IMR-90 (cell line): ENCODE data around the gene MIA2. TPM values are rescaled to one million over a fixed set of nuclear protein-coding genes. Genes with fewer than 3 reads are reported as not detected.

ENCODE experiments used
- ATAC-seq: fragments of 200-7000 bp; cut with Tn5 transposase; 2 replicates; pipeline ENCODE4 v1.9.1; 2020; ENCODE audit warnings: low read depth, mild to moderate bottlenecking, moderate library complexity
- BruUV-seq: library from RNA; stranded (reverse); fragments of 400-500 nt; replicated peaks from 2 replicates; lab custom pipeline; 2021; lab: Mats Ljungman, UMichigan
- CTCF ChIA-PET: fragments of 300-600 bp; formaldehyde crosslinking; extraction: SDS; loops from one replicate; lab custom pipeline; 2021; ENCODE audit warnings: antibody characterized with exemption; lab: Yijun Ruan, JAX
- POLR2A ChIA-PET: fragments of 300-600 bp; sonication (Branson Sonifier 250); formaldehyde crosslinking; loops from one replicate; lab custom pipeline; 2022; ENCODE audit warnings: antibody characterized with exemption; ENCODE audit not compliant: unreplicated experiment; lab: Charles Lee
- DNase-seq: peaks from one replicate; pipeline ENCODE4 v3.0.0; 2013
- H2AFZ ChIP-seq: replicated peaks from 2 replicates; pipeline ENCODE3; 2013; ENCODE audit warnings: low read length, mild to moderate bottlenecking; ENCODE audit not compliant: poor library complexity
- H2AK5ac ChIP-seq: 2 replicates; pipeline ENCODE4 v1.6.1; 2013; ENCODE audit warnings: low read depth, low read length, inconsistent platforms
- H2AK9ac ChIP-seq: replicated peaks from 2 replicates; pipeline ENCODE3; 2013; ENCODE audit warnings: mild to moderate bottlenecking, low read depth, low read length, moderate library complexity; ENCODE audit not compliant: poor library complexity
- H2BK120ac ChIP-seq: 2 replicates; pipeline ENCODE4 v1.6.1; 2013; ENCODE audit warnings: low read depth, low read length, inconsistent platforms
- H2BK15ac ChIP-seq: 3 replicates; pipeline ENCODE4 v1.6.1; 2013; ENCODE audit warnings: low read depth, low read length, inconsistent platforms
- H2BK20ac ChIP-seq: 2 replicates; pipeline ENCODE4 v1.6.1; 2013; ENCODE audit warnings: low read depth, mild to moderate bottlenecking, inconsistent platforms, low read length, moderate library complexity
- H2BK5ac ChIP-seq: 2 replicates; pipeline ENCODE4 v1.6.1; 2013; ENCODE audit warnings: mild to moderate bottlenecking, low read depth, low read length, inconsistent platforms; ENCODE audit not compliant: poor library complexity, severe bottlenecking
- H3K14ac ChIP-seq: replicated peaks from 2 replicates; pipeline ENCODE4 v1.6.1; 2013; ENCODE audit warnings: low read depth, low read length, inconsistent platforms
- H3K18ac ChIP-seq: 2 replicates; pipeline ENCODE4 v1.6.1; 2013; ENCODE audit warnings: low read depth, low read length, control low read depth
- H3K23ac ChIP-seq: 2 replicates; pipeline ENCODE4 v1.6.1; 2013; ENCODE audit warnings: low read depth, low read length, inconsistent platforms
- H3K27ac ChIP-seq: 2 replicates; pipeline ENCODE4 v1.5.1; 2013; ENCODE audit warnings: mild to moderate bottlenecking, control low read depth, low read length; ENCODE audit not compliant: insufficient read depth
- H3K27me3 ChIP-seq: 2 replicates; pipeline ENCODE4 v1.6.1; 2013; ENCODE audit warnings: low read length; ENCODE audit not compliant: control insufficient read depth, insufficient read depth
- H3K36me3 ChIP-seq: 2 replicates; pipeline ENCODE4 v1.6.1; 2013; ENCODE audit warnings: low read length, mixed read lengths; ENCODE audit not compliant: control insufficient read depth, insufficient read depth
- H3K4ac ChIP-seq: 2 replicates; pipeline ENCODE4 v1.6.1; 2013; ENCODE audit warnings: low read depth, low read length, inconsistent platforms
- H3K4me1 ChIP-seq: 2 replicates; pipeline ENCODE4 v1.6.1; 2013; ENCODE audit warnings: low read length, mixed read lengths; ENCODE audit not compliant: control insufficient read depth, insufficient read depth
- H3K4me2 ChIP-seq: 2 replicates; pipeline ENCODE4 v1.6.1; 2013; ENCODE audit warnings: low read depth, mild to moderate bottlenecking, control low read depth, low read length, moderate library complexity
- H3K4me3 ChIP-seq: 2 replicates; pipeline ENCODE4 v1.5.1; 2013; ENCODE audit warnings: low read depth, mild to moderate bottlenecking, control low read depth, low read length, moderate library complexity; ENCODE audit not compliant: insufficient read depth
- H3K56ac ChIP-seq: 2 replicates; pipeline ENCODE4 v1.6.1; 2013; ENCODE audit warnings: low read length, inconsistent platforms; ENCODE audit not compliant: insufficient read depth; ENCODE audit errors: extremely low read depth
- H3K79me1 ChIP-seq, 2 experiments: 2 replicates each; pipeline ENCODE4 v1.6.1; 2013; ENCODE audit warnings: low read length in 2 of 2, inconsistent platforms in 1 of 2, low read depth in 1 of 2
- H3K9ac ChIP-seq: 2 replicates; pipeline ENCODE4 v1.6.1; 2013; ENCODE audit warnings: low read depth, low read length, control low read depth
- H3K9me1 ChIP-seq: 2 replicates; pipeline ENCODE4 v1.6.1; 2013; ENCODE audit warnings: low read length, inconsistent platforms; ENCODE audit not compliant: insufficient read depth
- H3K9me3 ChIP-seq: 2 replicates; pipeline ENCODE4 v1.6.1; 2013; ENCODE audit warnings: low read length; ENCODE audit not compliant: control insufficient read depth, insufficient read depth
- H4K20me1 ChIP-seq: 2 replicates; pipeline ENCODE4 v1.6.1; 2013; ENCODE audit warnings: low read length, inconsistent platforms; ENCODE audit not compliant: insufficient read depth
- H4K5ac ChIP-seq: 2 replicates; pipeline ENCODE4 v1.6.1; 2013; ENCODE audit warnings: mild to moderate bottlenecking, low read depth, low read length, control low read depth
- H4K8ac ChIP-seq, 2 experiments: 2 replicates each; pipeline ENCODE4 v1.6.1; 2013; ENCODE audit warnings: low read depth in 2 of 2, low read length in 2 of 2, control low read depth in 1 of 2, inconsistent platforms in 1 of 2
- H4K91ac ChIP-seq: 2 replicates; pipeline ENCODE4 v1.6.1; 2013; ENCODE audit warnings: low read depth, low read length, inconsistent platforms; ENCODE audit not compliant: insufficient read depth
- BHLHE40 ChIP-seq: fragments of 150-350 bp; IDR thresholded peaks from 2 replicates; pipeline ENCODE4 v1.6.1; 2016; ENCODE audit warnings: mild to moderate bottlenecking, low read depth, low read length
- CEBPB ChIP-seq: IDR thresholded peaks from 2 replicates; pipeline ENCODE4 v1.6.1; 2012; ENCODE audit warnings: low read depth, low read length, improper control_type of control experiment
- FOS ChIP-seq: fragments of 150-350 bp; IDR thresholded peaks from 2 replicates; pipeline ENCODE4 v1.6.1; 2016; ENCODE audit warnings: low read depth, low read length
- MAFK ChIP-seq: IDR thresholded peaks from 2 replicates; pipeline ENCODE4 v1.6.1; 2012; ENCODE audit warnings: low read depth, low read length, improper control_type of control experiment
- MAZ ChIP-seq: IDR thresholded peaks from 2 replicates; pipeline ENCODE4 v1.6.1; 2012; ENCODE audit warnings: low read depth, mild to moderate bottlenecking, low read length, improper control_type of control experiment, moderate library complexity, borderline replicate concordance
- MXI1 ChIP-seq: IDR thresholded peaks from 2 replicates; pipeline ENCODE4 v1.6.1; 2012; ENCODE audit warnings: low read depth, mild to moderate bottlenecking, low read length, moderate library complexity, borderline replicate concordance
- NFE2L2 ChIP-seq: fragments of 150-350 bp; IDR thresholded peaks from 2 replicates; pipeline ENCODE4 v1.6.1; 2016; ENCODE audit warnings: low read depth, mild to moderate bottlenecking, low read length
- POLR2A ChIP-seq: IDR thresholded peaks from 2 replicates; pipeline ENCODE4 v1.6.1; 2012; ENCODE audit warnings: mild to moderate bottlenecking, low read depth, low read length
- RAD21 ChIP-seq: IDR thresholded peaks from 2 replicates; pipeline ENCODE4 v1.6.1; 2012; ENCODE audit warnings: low read length, improper control_type of control experiment
- RCOR1 ChIP-seq: IDR thresholded peaks from 2 replicates; pipeline ENCODE4 v1.6.1; 2012; ENCODE audit warnings: mild to moderate bottlenecking, low read length, improper control_type of control experiment; ENCODE audit not compliant: insufficient replicate concordance
- SMC3 ChIP-seq: fragments of 150-350 bp; IDR thresholded peaks from 2 replicates; pipeline ENCODE4 v1.6.1; 2016; ENCODE audit warnings: low read depth, mild to moderate bottlenecking, antibody characterized with exemption, low read length, moderate library complexity
- WGBS, 2 experiments: methylation state at CpG; one replicate each; pipeline versions ENCODE4 v1.1.5 to v1.1.7; 2013; ENCODE audit warnings: missing lambda C conversion rate in 2 of 2; ENCODE audit not compliant: insufficient read length in 1 of 2; ENCODE audit errors: extremely low coverage in 2 of 2; 5-methylcytosine and 5-hydroxymethylcytosine counted together
- dilution Hi-C: fragments of 300-500 bp; cut with HindIII; formaldehyde crosslinking; loops from one replicate; pipeline ENCODE4 v1.14.3; 2018; ENCODE audit warnings: low sequenced_read_pairs; ENCODE audit not compliant: unreplicated experiment
- in situ Hi-C: fragments of 300-500 bp; cut with MboI; formaldehyde crosslinking; loops from 3 replicates; pipeline ENCODE4 v1.14.3; 2019; ENCODE audit warnings: low sequenced_read_pairs, inconsistent platforms, mixed read lengths
- intact Hi-C: fragments of 100-400 bp; cut with micrococcal nuclease; formaldehyde crosslinking; loops from 2 replicates; pipeline ENCODE4 v1.10.0; 2022
- polyA plus RNA-seq, 3 experiments: library from polyadenylated mRNA; depleted of rRNA; stranded (reverse); fragments of >200 nt; gene quantifications; 2 replicates each; pipeline ENCODE4 v1.2.3, GENCODE V29; 2012; ENCODE audit warnings: low replicate concordance in 1 of 3
- total RNA-seq: library from RNA; depleted of rRNA; stranded (reverse); fragments of >200 nt; gene quantifications from 2 replicates; pipeline ENCODE4 v1.2.3, GENCODE V29; 2012
- TF ChIP-seq, protein P1 (sequence below): fragments of 150-350 bp; IDR thresholded peaks from 2 replicates; pipeline ENCODE4 v1.6.1; 2017; ENCODE audit warnings: mild to moderate bottlenecking, antibody characterized with exemption, low read length, low read depth

The MIA2 gene
- total and polyA plus RNA-seq, 2 of the 4 experiments (the other 2 are of a cell fraction) = 3.9 to 6.8 TPM

DNA sequence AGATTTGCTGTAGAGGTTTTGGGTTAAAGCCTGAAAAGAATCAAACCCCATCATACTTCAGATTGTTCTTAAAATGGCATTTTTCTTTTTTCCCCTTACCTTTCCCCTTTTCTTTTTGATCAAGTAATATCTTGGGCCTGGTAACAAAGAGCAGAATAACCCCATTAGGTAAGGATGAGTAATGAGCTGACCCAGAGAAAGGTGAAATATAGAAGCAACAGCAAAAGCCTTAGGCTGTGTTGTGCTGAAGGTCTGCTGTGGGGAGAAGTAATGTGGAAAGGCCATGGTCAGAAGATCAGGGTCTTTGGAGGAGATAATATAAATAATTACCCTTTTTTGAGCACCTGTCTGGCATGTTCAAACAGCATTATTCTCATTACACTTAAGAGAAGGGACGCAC lies 42.3 kb downstream of the MIA2 start:
- POLR2A ChIA-PET = no interaction called here
- TF ChIP-seq MAFK (no peak), RAD21 (no peak), CEBPB (no peak), FOS (no peak), MAZ (no peak), SMC3 (no peak), POLR2A (no peak), MXI1 (no peak), BHLHE40 (no peak), NFE2L2 (no peak), RCOR1 (no peak)
- TF ChIP-seq, protein P1, sequence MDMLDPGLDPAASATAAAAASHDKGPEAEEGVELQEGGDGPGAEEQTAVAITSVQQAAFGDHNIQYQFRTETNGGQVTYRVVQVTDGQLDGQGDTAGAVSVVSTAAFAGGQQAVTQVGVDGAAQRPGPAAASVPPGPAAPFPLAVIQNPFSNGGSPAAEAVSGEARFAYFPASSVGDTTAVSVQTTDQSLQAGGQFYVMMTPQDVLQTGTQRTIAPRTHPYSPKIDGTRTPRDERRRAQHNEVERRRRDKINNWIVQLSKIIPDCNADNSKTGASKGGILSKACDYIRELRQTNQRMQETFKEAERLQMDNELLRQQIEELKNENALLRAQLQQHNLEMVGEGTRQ = no peak
- Histone ChIP-seq H2AK9ac (no peak overlapping the region), H3K79me1 (peaks cover 19 to 41% of the 10 kb centered on the region in 2 experiments), H2BK120ac (no peak overlapping the region), H3K4me2 (no peak overlapping the region), H2BK20ac (no peak overlapping the region), H3K4ac (no peak overlapping the region), H4K20me1 (peaks cover 3% of the 10 kb centered on the region; the same call in 1 of the 2 replicates), H3K4me1 (no peaks in the 10 kb centered on the region), H3K4me3 (no peak overlapping the region), H3K27me3 (no peaks in the 10 kb centered on the region), H3K9me1 (0 out of 2 replicates have a peak, but pooled peaks cover 3% of the 10 kb centered on the region), H3K9me3 (no peaks in the 10 kb centered on the region; the same call in 1 of the 2 replicates), H3K27ac (no peak overlapping the region), H3K18ac (no peak overlapping the region), H3K14ac (no peak overlapping the region), H3K56ac (no peak overlapping the region), H2AFZ (no peak overlapping the region), H2BK15ac (no peak overlapping the region), H4K8ac (no peak overlapping the region), H3K23ac (no peak overlapping the region), H3K36me3 (peaks cover 3% of the 10 kb centered on the region; the same call in 1 of the 2 replicates), H2AK5ac (no peak overlapping the region), H2BK5ac (no peak overlapping the region), H4K91ac (no peak overlapping the region), H4K5ac (no peak overlapping the region), H3K9ac (no peak overlapping the region)
- intact Hi-C loops (no loop called here), in situ Hi-C loops (no loop called here), dilution Hi-C loops (no loop called here)
- DNase-seq = no peak
- CTCF ChIA-PET = no interaction called here
- BruUV-seq = no TSS peak
- no peak for ATAC-seq
- WGBS, 2 experiments = no CpG with 5 or more reads among the region's 1 CpG
